NCI-H2171 treated with DMSO at 0.1 percent for 48 hours (cell line): ENCODE results near the gene MYO16.
A peak's percentile ranks its signal among the peaks of the same experiment; 100 is the strongest.

ENCODE experiments used
- DNase-seq: peaks from one replicate; lab custom pipeline; 2025; lab: John Stamatoyannopoulos, UW

The MYO16 gene

DNA sequence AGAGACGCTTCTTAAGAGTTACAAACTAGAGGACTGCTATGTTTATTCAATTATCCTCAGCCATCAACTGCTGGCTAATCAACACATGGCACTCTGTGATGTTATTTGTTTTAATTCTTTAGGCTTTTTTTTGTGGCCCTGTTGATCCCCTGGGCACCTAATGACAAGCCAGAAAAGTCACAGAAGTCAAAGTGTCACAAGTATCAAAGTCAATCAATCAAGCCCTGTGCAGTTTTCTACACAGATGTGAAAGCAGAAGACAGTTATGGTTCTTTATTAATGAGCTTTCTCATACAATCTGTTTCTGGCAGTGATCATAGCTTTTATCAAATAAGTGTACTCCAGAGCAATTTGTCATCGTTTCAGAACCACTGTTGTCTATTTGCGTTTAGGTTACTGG lies 34.3 kb downstream of the MYO16 start:
- no peak for DNase-seq

DNA sequence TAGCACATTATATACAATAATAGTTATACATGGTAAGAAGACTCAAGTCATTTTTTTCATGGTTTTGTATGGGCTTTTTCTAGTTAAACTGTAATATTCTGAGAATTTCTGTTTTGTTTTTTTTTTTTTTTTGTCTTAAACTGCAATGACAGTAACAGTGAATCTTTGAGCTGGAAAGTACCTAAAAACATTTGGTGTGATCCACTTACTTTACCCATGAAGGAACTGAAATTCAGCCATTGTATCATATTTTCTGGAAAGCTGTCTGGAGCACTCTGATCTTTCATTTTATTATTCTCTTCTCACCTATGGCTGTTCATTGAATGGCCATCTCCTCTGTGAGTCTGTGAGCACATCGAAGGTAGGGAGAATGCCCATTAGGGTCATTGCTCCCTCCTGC lies 37.8 kb downstream of the MYO16 start:
- no peak for DNase-seq

DNA sequence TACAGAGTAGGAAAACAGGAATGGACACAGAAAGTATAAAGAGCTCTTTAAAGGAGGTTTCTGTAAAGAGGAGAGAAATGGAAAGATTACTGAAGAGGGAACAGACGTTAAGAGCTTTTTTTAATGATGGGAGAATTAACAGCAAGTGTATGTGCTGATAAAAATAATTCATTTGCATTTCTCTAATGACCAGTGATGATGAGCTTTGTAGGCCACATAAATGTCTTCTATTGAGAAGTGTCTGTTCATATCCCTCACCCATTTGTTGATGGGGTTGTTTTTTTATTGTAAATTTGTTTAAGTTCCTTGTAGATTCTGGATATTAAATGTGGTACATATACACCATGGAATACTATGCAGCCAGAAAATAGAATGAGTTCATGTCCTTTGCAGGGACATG lies 40.0 kb downstream of the MYO16 start:
- no peak for DNase-seq

DNA sequence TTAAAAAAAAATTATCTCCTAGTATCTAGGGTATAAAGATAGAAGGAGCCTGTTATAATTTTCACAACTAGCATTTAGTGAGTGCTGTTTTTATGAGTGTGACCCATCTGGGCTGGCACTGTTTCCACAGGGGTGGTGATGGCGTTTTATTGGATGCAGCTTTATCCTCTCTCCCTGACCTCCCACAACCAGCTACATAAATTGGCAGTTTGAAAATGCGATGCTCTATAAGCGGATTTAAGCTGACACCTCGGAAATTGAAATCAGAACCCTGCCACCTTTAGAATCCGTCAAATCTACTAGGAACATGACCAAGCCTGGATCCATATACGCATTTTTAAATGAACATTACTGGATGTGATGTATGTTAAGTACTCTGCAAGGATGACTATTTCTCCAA lies 44.9 kb downstream of the MYO16 start:
- no peak for DNase-seq

DNA sequence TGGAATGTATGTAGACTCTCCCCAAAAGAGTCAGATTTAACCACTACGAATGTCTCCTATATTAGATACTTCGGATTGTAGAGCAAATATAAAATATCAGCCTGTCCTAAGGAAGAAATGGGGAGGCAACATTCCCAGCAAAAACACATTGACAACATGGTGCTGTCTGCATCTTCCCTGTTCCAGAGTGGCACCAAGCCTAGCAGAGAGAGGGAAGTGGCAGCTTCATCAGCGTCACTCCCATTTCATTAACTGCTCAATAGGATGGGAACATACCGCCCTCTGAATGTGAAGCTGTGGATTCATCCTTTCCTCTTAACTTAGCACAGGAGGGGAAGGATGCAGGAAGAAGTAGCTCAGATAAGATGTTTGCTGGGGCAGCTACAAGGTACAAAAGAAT lies 45.4 kb downstream of the MYO16 start:
- DNase-seq, result no peak

DNA sequence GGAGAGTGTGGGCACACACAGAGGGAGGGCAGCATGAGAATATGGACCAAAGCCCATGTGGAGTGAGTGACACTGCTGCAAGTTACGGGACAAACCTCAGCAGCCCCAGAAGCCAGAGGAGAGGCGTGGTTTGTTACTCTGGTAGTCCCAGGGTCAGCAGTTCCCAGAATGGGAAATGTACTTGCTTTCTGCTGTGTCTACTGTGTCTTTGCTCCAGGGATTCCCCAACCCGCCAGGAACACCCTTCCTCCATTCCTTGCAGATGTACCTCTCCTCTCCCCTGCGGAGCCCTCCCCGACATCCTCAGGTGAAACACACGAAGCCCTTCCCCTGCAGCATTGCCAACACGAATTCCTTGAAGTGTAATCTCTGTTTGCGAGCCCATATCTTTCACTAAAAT lies 47.2 kb downstream of the MYO16 start:
- DNase-seq, result no peak

DNA sequence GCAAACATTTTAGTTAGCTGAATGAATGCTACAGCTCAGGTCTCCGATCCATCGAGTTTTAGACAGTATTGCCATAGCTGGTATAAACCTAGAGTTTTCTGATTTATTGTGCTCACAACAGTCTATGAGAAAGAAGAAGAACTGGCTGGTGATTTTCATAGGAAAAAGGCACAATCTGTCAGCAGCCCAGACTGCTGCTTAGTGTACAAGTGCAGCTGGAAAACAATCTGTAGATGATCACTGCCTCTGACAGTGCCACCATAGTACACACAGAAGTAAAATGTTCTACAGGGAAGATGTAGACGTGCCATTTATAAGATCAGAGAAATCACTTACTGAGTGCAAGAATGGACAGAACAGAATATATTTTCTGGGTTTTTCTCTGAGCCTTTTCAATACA lies 48.4 kb downstream of the MYO16 start:
- no peak for DNase-seq

DNA sequence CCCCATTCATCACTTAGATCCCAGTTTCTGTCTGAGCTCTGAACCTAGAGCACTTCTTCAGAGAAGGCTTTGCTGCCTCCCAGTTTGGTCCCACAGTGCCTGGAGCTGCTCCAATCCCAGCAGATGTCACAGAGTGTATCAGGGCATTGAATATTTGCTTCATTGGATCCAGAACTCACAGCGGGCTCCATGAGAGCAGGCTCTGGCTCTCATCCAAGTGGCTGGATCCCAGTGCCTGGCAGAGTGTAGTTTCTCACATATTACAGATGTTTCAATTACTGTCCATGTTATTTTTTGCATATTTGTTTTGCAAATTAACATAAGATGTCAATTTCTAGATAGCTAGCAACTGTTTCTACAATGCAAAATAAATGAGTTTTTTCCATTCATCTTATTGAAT lies 50.6 kb downstream of the MYO16 start:
- no peak for DNase-seq

DNA sequence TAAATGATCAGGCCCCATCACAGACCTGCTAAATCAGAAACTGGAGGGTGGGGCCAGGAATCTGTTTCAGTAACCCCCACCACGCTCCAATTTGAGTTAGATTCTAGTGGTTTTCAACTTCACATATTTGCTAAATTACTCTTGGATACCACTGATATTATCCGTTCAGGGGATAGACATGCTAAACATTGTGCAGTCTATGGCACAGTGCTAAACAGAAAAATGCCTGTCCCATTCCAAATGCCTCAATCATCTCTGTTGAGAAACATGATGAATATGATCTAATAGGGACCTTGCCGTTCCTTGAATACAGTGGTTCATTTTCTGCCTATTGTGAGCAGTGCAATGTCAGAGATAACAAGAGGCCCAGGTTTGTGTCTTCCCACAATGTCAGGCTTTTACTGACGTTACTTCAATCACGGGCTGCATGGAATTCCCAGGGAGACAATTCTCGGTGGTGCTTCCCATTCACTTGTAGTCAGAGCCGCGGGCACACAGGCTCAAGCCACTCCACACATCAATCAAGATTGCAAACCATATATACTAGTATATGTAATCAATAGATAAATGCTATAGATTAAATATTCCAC lies 52.7 kb downstream of the MYO16 start:
- DNase-seq, result no peak

DNA sequence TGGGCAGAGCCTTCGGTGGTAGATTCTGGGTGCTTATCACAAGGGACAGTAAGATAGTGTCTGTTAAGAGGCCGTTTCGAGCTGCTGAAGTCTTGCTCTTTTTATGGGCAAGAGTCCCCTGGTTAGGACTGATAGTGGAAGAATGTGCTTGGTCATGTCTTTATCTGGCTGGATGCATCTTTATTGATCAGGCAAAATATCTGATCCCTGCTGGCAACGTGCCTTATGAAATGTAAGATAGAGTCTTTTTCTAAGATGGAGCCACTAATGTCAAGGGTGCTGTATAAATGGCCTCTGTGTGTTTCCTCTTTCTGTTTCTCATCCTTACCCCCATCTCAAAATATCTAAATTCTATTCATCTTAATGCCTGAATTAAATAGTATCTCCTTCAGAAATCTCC lies 53.3 kb downstream of the MYO16 start:
- no peak for DNase-seq

DNA sequence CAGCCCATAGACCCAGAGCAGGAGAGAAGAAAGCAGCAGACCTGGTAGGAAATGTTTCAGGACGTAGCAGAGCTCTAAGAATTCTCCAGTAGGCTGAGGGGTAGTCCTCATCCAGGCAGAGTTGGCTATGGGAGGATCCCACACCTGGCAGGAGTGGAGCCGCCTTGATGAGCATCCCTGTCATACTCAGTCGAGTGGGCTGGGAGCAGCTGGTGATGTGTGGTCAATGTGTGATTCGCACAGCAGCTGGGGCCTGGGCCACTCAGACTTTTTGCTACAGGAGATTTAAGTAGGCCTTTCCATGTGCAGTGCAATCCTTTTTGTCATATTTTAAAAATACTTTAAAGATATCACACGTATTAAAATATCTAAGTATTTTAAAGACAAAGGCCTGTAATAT lies 56.6 kb downstream of the MYO16 start:
- no peak for DNase-seq

DNA sequence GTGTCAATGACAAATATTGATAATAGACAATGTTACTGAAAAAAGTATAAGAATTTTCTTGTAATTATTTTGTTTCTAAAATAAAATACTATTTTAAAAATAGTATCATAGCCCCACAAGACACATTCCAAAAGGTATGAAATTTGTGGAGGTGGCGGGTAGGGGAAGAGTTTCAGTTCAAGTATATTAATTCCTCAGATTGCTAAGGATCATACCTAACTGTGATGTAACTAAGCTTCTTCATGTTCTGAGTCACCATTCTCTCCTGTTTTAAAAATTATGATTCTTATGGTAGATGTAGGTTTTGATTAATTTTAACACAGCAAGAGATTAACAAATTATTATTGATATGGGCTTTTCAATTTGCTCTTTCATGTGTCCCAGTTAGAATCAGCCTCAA lies 61.3 kb downstream of the MYO16 start:
- DNase-seq, result no peak

DNA sequence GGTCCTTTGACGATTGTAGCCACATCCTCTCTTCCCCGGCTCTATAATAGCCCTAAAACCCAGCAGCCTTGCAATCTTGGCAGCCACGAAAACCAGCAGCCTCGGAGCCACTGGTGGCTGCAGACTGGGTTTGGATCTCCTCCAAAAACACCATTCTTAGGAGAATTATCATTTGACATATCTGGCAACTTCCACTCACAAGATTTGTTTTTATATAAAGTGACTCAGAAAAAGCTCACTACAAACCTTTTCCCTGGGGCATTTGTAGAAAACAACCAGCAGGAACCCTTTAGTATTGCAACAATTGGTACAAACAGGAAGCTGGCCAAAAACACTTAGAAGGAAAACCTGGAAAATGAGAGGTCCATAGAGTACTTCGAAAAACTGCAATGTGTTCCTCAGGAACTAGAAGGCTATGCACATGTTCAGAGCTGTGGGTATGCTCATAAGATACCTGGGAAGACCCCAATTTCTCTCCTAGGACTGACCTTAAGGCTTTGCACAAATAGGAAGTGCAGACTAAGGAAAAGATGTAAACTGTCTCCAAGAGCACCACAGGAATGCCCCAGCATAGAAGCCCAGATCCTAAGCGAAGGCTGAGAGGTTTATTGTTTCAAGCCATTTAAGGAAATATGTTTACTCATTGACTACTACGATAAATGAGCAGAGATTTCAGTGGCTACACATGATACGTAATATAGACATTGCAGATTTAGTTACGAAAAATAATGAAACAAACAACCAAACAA lies 71.2 kb downstream of the MYO16 start:
- no peak for DNase-seq

DNA sequence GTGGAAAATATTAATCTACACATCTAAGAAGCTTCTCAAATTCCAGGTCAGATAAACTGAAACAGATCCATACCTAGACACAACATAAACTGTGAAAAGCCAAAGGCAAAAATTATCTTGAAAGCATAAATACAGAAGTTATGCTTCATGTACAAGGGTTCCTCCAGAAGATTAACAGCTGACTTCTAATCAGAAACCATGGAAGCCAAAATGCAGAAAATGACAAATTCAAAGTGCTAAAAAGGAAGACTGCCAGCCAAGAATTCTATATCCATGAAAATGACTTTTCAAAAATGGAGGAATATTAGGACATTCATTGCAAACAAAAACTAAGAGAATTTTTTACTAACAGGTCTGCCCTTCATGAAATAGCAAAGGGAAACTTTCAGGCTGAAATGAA lies 72.8 kb downstream of the MYO16 start:
- no peak for DNase-seq

DNA sequence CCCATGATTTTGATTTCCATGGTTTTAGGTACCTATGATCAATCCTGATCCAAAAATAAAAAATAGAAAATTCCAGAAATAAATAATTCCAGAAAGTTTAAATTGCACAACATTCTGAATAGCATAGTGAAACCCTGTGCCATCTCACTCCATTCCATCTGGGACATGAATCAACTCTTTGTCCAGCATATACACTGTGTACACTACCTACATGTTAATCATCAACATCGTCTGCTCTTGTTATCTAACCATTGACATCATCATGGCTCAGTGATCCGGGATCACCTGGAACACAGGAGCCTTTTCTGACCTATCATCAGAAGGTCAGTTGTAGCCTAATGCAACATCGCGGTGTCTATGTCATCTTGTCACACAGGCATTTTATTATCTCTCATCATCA lies 75.6 kb downstream of the MYO16 start:
- no peak for DNase-seq

DNA sequence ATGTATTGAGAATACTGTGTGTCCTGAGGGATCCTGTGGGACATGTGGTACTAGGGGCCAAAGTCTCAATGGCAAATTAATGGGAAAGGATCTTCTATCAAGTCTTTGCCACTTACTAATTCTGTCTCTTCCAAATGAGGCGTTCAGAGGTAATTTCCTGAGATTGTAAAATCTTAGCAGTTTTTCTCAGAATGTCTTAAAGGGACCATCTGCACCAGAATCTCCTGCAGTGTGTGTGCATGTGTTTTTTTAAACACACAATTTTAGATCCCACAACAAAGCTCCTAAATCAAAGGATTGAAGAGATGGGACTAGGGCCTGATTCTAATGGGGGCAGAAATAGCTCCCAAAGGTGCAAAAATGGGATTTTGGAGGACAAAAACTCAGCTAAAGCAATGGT lies 78.2 kb downstream of the MYO16 start:
- no peak for DNase-seq

DNA sequence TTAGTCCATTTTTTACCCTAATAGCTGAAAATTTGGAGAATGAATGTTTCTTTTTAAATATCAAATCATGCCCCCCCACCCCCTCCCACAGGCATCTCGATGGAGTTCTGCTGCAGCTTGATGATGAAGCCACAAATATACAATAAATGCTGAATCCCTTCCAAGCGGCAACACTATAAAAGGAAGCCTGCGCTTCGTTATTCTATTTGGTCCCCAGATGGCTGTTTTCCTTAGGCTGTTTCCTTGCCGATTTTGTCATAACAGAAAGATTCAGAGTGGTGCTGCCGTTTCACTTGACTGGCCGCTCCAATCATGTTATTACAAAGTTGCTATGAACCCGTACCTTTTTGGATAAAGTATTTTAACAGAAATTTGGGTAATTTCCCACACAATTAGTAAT lies 79.5 kb downstream of the MYO16 start:
- DNase-seq, result no peak

DNA sequence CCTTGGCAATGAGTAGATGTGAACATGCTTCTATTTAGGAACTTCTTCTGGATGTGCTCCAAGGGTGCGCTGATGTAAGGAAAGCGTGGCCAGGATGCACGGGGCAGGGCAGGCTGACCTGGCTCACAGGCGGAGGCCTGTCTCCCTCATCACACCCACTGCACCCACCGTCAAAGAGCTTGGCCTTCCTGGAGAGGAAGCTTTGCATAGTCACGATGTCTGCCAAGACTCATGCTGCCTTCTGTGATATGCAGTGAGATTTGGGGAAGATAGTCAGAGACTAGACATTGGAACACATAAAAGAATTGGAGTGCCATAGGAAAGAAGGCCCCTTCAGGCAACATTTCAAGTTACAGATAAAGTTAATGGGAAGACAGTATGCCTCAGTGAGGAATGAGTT lies 82.0 kb downstream of the MYO16 start:
- DNase-seq, result no peak

DNA sequence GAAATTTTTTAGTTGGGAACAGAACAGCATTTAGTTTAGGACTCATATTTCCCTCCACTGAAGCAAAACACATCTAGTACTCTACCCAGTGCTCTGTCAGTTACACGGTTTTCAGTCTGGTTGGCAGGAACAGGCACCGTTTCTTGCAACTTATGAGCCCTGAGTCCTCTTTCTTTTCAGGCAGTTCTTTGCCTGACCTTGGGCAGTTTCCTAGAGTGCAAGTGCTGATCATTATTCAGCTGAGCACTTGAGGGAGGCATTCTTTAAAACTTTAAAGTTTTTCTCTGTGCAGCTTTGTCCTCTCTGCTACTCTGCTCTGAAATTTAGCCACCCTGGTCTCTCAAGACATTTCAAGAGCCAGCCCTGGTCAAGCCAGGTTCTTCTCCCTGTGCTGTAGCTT lies 96.1 kb downstream of the MYO16 start:
- no peak for DNase-seq

DNA sequence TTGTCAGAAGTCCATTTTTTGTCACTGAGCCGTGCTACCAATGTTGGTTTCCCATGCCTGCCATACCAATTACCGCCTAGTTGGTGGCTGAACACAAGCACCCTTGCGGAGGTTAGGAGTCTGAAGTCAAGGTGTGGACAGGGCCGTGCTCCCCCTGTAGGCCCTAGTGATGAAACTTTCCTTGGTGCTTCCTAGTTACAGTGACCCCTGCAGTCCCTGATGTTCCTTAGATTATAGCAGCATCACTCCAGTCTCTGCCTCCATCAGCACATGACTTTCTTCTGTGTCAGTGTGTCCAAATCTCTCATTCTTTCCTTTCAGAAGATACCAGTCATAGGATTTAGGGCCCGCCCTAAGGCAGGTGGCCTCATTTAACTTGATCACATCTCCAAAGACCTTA lies 99.0 kb downstream of the MYO16 start:
- peak; percentile 1 for DNase-seq

DNA sequence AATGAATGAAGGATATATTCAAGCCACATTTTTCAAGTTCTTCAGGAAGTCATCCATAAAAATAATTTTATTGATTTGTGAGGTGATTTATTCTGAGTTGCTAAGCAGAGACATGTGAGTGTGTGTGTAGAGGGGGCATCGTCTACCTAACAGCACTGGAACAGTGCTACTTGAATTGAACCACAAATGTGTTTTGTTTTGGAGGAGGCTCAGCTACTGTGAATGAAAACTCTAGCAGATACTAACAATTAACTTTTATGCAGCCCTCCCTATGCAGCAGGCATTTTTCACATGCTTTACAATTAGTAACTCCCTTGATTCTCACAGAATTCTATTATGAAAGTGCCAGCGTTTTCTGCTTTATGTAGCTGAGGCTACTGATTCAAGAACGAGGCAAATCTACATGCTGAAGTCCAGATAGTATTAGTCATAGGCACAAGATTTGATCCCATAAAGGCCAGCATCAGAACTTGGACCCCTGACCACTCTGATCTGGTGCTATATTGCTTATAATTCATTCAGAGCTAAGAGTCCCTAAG lies 103.7 kb downstream of the MYO16 start:
- DNase-seq, result no peak

DNA sequence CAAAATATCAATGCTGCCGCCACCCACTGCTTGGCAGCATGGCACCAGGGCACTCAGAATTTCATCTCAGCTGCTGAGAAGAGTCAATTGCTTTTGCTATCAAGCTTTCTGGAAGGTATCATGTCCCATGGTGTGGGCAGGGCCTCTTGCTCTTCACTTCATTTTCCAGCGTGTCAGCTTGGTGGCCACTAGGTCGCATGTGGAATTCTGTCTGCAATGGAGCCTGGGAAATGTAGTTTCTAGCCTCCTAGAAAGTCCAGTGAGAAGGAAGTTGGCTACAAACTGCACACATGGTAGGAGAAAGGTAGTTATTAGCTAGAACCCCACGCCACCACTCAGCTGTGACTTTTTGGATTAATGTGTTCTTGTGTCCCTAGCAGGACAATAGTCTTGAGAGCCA lies 105.3 kb downstream of the MYO16 start:
- DNase-seq, result no peak

DNA sequence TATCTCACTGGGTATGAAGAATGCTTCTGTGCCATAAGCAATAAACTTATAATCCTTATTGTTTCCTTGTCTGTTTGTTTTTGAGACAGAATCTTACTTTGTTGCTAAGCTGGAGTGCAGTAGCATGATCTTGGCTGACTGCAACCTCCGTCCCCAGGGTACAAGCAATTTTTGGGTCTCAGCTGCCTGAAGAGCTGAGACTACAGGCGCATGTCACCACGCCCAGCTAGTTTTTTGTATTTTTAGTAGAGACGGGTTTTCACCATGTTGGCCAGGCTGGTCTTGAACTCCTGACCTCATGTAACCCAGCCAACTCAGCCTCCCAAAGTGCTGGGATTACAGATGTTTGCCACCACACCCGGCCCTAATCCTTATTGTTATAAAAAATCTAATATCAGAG lies 112.5 kb downstream of the MYO16 start:
- no peak for DNase-seq
